Ascending aorta (tissue), 2 donors: ENCODE results near the gene CAPN1. TPM values are rescaled to one million over a fixed set of nuclear protein-coding genes. Genes with fewer than 3 reads are reported as not detected.

Experiments used
- DNase-seq, 2 donors: peaks; one replicate each; pipeline ENCODE4 v3.0.0-alpha.2; 2019; ENCODE audit warnings: low spot score in 2 of 2
- H3K27ac ChIP-seq, 2 donors: fragments of 200-600 bp; sonication (generic); one replicate each; pipeline ENCODE4 v1.5.1; 2016 to 2017; ENCODE audit warnings: mild to moderate bottlenecking in 1 of 2
- H3K27me3 ChIP-seq: fragments of 200-600 bp; sonication (generic); one replicate; pipeline ENCODE4 v1.5.1; 2017
- H3K36me3 ChIP-seq, 2 donors: fragments of 200-600 bp; sonication (generic); one replicate each; pipeline ENCODE4 v1.5.1; 2016
- H3K4me1 ChIP-seq, 2 donors: fragments of 200-600 bp; sonication (generic); one replicate each; pipeline ENCODE4 v1.5.1; 2016 to 2017; ENCODE audit warnings: mild to moderate bottlenecking in 1 of 2
- H3K4me3 ChIP-seq, 2 donors: fragments of 200-600 bp; sonication (generic); one replicate each; pipeline ENCODE4 v1.5.1; 2016 to 2017; ENCODE audit warnings: mild to moderate bottlenecking in 1 of 2
- H3K9me3 ChIP-seq, 2 donors: fragments of 200-600 bp; sonication (generic); one replicate each; pipeline ENCODE4 v1.5.1; 2016
- CTCF ChIP-seq, 3 experiments: fragments of 200-600 bp in 2 of 3; fragments of 450-650 bp in 1 of 3; sonication (generic) in 2 of 3; IDR thresholded peaks; one replicate each; pipeline ENCODE4 v1.5.1; 2016 to 2019; ENCODE audit warnings: antibody characterized with exemption in 3 of 3, mild to moderate bottlenecking in 1 of 3, moderate library complexity in 1 of 3
- intact Hi-C: fragments of 100-400 bp; cut with DNase I; formaldehyde crosslinking; loops from one replicate; pipeline ENCODE4 v1.15.1; 2023
- total RNA-seq: library from RNA; depleted of rRNA; stranded (reverse); fragments of >200 nt; gene quantifications from one replicate; pipeline ENCODE4 v1.1.0, GENCODE V29; 2016

The CAPN1 gene
- total RNA-seq, result 239 TPM

GRCh38 chr11:65181569-65182257 is at the start of gene CAPN1:
Gene CAPN1, plus strand, starts transcription at chr11:65181928. Its CDS starts 774 bp downstream, at chr11:65182702.
- DNase-seq, result peak; percentile 64 to 94

GRCh38 chr11:65132238-65132987 is 49.3 kb upstream of the CAPN1 start:
- H3K4me1 ChIP-seq, result peaks cover 11 to 24% of the 10 kb centered on the region in 2 donors
- H3K36me3 ChIP-seq, result peaks cover 56 to 58% of the 10 kb centered on the region in 2 donors
- H3K27ac ChIP-seq, result peak overlapping the region; percentile 95 to 99
- no peaks in the 10 kb centered on the region for H3K9me3 ChIP-seq
- H3K27me3 ChIP-seq, result no peaks in the 10 kb centered on the region
- intact Hi-C loops, result no loop called here
- H3K4me3 ChIP-seq, result peak overlapping the region in 1 of 2 donors; percentile 99
- peak in 1 of 2 donors; percentile 60 for DNase-seq
- no peak for TF ChIP-seq CTCF (IDR thresholded peaks at IDR 0.05)

More at GRCh38 chr11:65181569-65182257, at the start of gene CAPN1:
- H3K9me3 ChIP-seq, result no peaks in the 10 kb centered on the region
- H3K27ac ChIP-seq, result peak within 1 kb of the TSS; percentile 90 to 95
- no peak for TF ChIP-seq CTCF (IDR thresholded peaks at IDR 0.05)
- peaks cover under 1 to 10% of the 10 kb centered on the region in 2 donors for H3K36me3 ChIP-seq
- H3K4me3 ChIP-seq, result peak within 1 kb of the TSS; percentile 70 to 95
- no peaks in the 10 kb centered on the region for H3K27me3 ChIP-seq
- intact Hi-C loops, result loop anchor here (1.0 kb wide), 1 partner anchor 46 kb away; no protein-coding TSS in a partner anchor
- H3K4me1 ChIP-seq, result peaks cover 2 to 9% of the 10 kb centered on the region in 2 donors

- Histone ChIP-seq H3K4me3 (peak overlapping the region; percentile 89 to 99), H3K27me3 (no peaks in the 10 kb centered on the region), H3K27ac (peak overlapping the region; percentile 95 to 99), H3K9me3 (no peaks in the 10 kb centered on the region), H3K4me1 (peaks cover 11 to 24% of the 10 kb centered on the region in 2 donors), H3K36me3 (peaks cover 48 to 50% of the 10 kb centered on the region in 2 donors)
- intact Hi-C loops, result no loop called here
- TF ChIP-seq CTCF (IDR thresholded peaks at IDR 0.05), result no peak
- DNase-seq, result peak in 1 of 2 donors; percentile 66
Measured at GRCh38 chr11:65132988-65133700, 48.6 kb upstream of the CAPN1 start.

- peaks cover 43 to 44% of the 10 kb centered on the region in 2 donors for H3K36me3 ChIP-seq
- H3K9me3 ChIP-seq, result no peaks in the 10 kb centered on the region
- H3K4me1 ChIP-seq, result peaks cover 11 to 24% of the 10 kb centered on the region in 2 donors
- intact Hi-C loops, result loop anchor here (1.0 to 2.0 kb wide), 3 partner anchors 17 to 106 kb away; partner anchors contain the start of genes SNX15 and TM7SF2
- H3K27ac ChIP-seq, result peak overlapping the region; percentile 95 to 99
- no peak for TF ChIP-seq CTCF (IDR thresholded peaks at IDR 0.05)
- DNase-seq, result peak in 1 of 2 donors; percentile 65
- peak overlapping the region; percentile 89 to 99 for H3K4me3 ChIP-seq
- no peaks in the 10 kb centered on the region for H3K27me3 ChIP-seq
Measured at GRCh38 chr11:65133724-65134123, 48.0 kb upstream of the CAPN1 start.

- no peak for TF ChIP-seq CTCF (IDR thresholded peaks at IDR 0.05)
- H3K9me3 ChIP-seq, result no peaks in the 10 kb centered on the region
- intact Hi-C loops, result loop anchor here (1.0 to 2.0 kb wide), 3 partner anchors 16 to 107 kb away; partner anchors contain the start of genes SNX15 and TM7SF2
Measured at GRCh38 chr11:65134240-65134951, 47.3 kb upstream of the CAPN1 start, which contains the start of gene SYVN1. Gene SYVN1, minus strand, starts transcription at chr11:65134519. Its CDS starts 918 bp downstream, at chr11:65133601.

More at GRCh38 chr11:65134240-65134951, 47.3 kb upstream of the CAPN1 start, which contains the start of gene SYVN1:
- peak within 1 kb of the TSS; percentile 89 to 99 for H3K4me3 ChIP-seq
- peaks cover 36 to 38% of the 10 kb centered on the region in 2 donors for H3K36me3 ChIP-seq
- peaks cover 11 to 24% of the 10 kb centered on the region in 2 donors for H3K4me1 ChIP-seq
- no peaks in the 10 kb centered on the region for H3K27me3 ChIP-seq
- peak within 1 kb of the TSS; percentile 95 to 99 for H3K27ac ChIP-seq
- peak; percentile 66 to 95 for DNase-seq
